B cell (primary cell): ENCODE data around the gene NHP2. TPM values are rescaled to one million over a fixed set of nuclear protein-coding genes. Genes with fewer than 3 reads are reported as not detected.

Source experiments
- ATAC-seq: fragments of 200-7000 bp; cut with Tn5 transposase; one replicate; pipeline ENCODE4 v1.10.0; 2021; ENCODE audit warnings: low read depth, mild to moderate bottlenecking, moderate number of reproducible peaks, moderate library complexity
- CTCF ChIA-PET: fragments of 350-600 bp; sonication (Branson Sonifier 250); formaldehyde crosslinking; loops from one replicate; lab custom pipeline; 2021; ENCODE audit warnings: antibody characterized with exemption, inconsistent platforms; lab: Charles Lee
- POLR2A ChIA-PET: fragments of 350-600 bp; sonication (Branson Sonifier 250); formaldehyde crosslinking; loops from one replicate; lab custom pipeline; 2021; ENCODE audit warnings: antibody characterized with exemption; lab: Charles Lee
- DNase-seq: peaks from one replicate; pipeline ENCODE4 v3.0.0; 2013
- H2AFZ ChIP-seq: 2 replicates; pipeline ENCODE4 v1.6.1; 2012; ENCODE audit warnings: mild to moderate bottlenecking, low read depth, low read length; ENCODE audit not compliant: insufficient read depth, poor library complexity, severe bottlenecking
- H3K27ac ChIP-seq, 2 donors: 1 replicate in 1 of 2; 2 replicates in 1 of 2; pipeline ENCODE4 v1.5.1; 2012 to 2013; ENCODE audit warnings: low read length in 2 of 2, mild to moderate bottlenecking in 2 of 2, moderate library complexity in 1 of 2
- H3K27me3 ChIP-seq, 4 experiments: fragments of 200-600 bp in 1 of 4; sonication (generic) in 1 of 4; replicated peaks in 1 of 4; 1 replicate in 2 of 4; 2 replicates in 2 of 4; pipeline versions ENCODE4 v1.6.1 to v1.7.0; 2013 to 2016; ENCODE audit warnings: low read length in 3 of 4, mild to moderate bottlenecking in 2 of 4, mixed read lengths in 1 of 4, moderate library complexity in 1 of 4; ENCODE audit not compliant: insufficient read depth in 4 of 4, control insufficient read depth in 3 of 4; ENCODE audit errors: control extremely low read depth in 1 of 4
- H3K36me3 ChIP-seq, 2 experiments: replicated peaks in 1 of 2; 1 replicate in 1 of 2; 2 replicates in 1 of 2; pipeline versions ENCODE4 v1.6.1 to v1.7.1; 2013; ENCODE audit warnings: low read length in 1 of 2; ENCODE audit not compliant: insufficient read depth in 2 of 2, control insufficient read depth in 1 of 2; ENCODE audit errors: control extremely low read depth in 1 of 2, extremely low read depth in 1 of 2
- H3K4me1 ChIP-seq, 2 donors: fragments of 200-600 bp in 1 of 2; sonication (generic) in 1 of 2; 1 replicate in 1 of 2; 2 replicates in 1 of 2; pipeline versions ENCODE4 v1.5.1 to v1.6.1; 2013 to 2017; ENCODE audit warnings: low read length in 2 of 2; ENCODE audit not compliant: control insufficient read depth in 2 of 2, insufficient read depth in 2 of 2
- H3K4me2 ChIP-seq: replicated peaks from 2 replicates; pipeline ENCODE3; 2012; ENCODE audit warnings: mild to moderate bottlenecking, low read depth, low read length; ENCODE audit not compliant: poor library complexity, severe bottlenecking
- H3K4me3 ChIP-seq, 5 experiments: fragments of 200-600 bp in 1 of 5; sonication (generic) in 1 of 5; 1 replicate in 3 of 5; 2 replicates in 2 of 5; pipeline versions ENCODE4 v1.5.1 to v1.7.0; 2011 to 2016; ENCODE audit warnings: low read length in 4 of 5, mild to moderate bottlenecking in 4 of 5, low read depth in 2 of 5, control low read depth in 1 of 5, moderate library complexity in 1 of 5; ENCODE audit not compliant: insufficient read depth in 1 of 5; ENCODE audit errors: control extremely low read depth in 1 of 5, extremely low read depth in 1 of 5
- H3K79me2 ChIP-seq: fragments of 200-600 bp; sonication (generic); one replicate; pipeline ENCODE4 v1.6.0; 2016; ENCODE audit warnings: low read length; ENCODE audit not compliant: control insufficient read depth, insufficient read depth
- H3K9ac ChIP-seq: fragments of 200-600 bp; sonication (generic); 2 replicates; pipeline ENCODE4 v1.6.1; 2017; ENCODE audit warnings: mild to moderate bottlenecking, low read length, moderate library complexity
- H3K9me3 ChIP-seq, 3 donors: one replicate each; pipeline versions ENCODE4 v1.6.1 to v1.7.1; 2013; ENCODE audit warnings: low read length in 2 of 3; ENCODE audit not compliant: control insufficient read depth in 2 of 3, insufficient read depth in 1 of 3; ENCODE audit errors: control extremely low read depth in 1 of 3
- H4K20me1 ChIP-seq: 2 replicates; pipeline ENCODE4 v1.6.0; 2012; ENCODE audit warnings: mild to moderate bottlenecking, low read length; ENCODE audit not compliant: insufficient read depth, control insufficient read depth, poor library complexity, severe bottlenecking
- H3K27ac Mint-ChIP-seq: one replicate; pipeline ENCODE4 v1.8.0; 2021; ENCODE audit warnings: mixed read lengths
- H3K27me3 Mint-ChIP-seq: one replicate; pipeline ENCODE4 v1.8.0; 2021; ENCODE audit warnings: mixed read lengths
- H3K4me1 Mint-ChIP-seq: one replicate; pipeline ENCODE4 v1.8.0; 2021; ENCODE audit warnings: mixed read lengths
- H3K4me3 Mint-ChIP-seq: one replicate; pipeline ENCODE4 v1.8.0; 2021; ENCODE audit warnings: mixed read lengths
- H3K9me3 Mint-ChIP-seq: one replicate; pipeline ENCODE4 v1.8.0; 2022; ENCODE audit warnings: mixed read lengths; ENCODE audit not compliant: insufficient read depth
- EZH2 ChIP-seq: IDR thresholded peaks from 2 replicates; pipeline ENCODE4 v1.6.1; 2012; ENCODE audit warnings: borderline replicate concordance, low read depth, mild to moderate bottlenecking, moderate library complexity, low read length; ENCODE audit not compliant: insufficient read depth, poor library complexity, severe bottlenecking
- WGBS: methylation state at CpG from one replicate; pipeline ENCODE4 v1.1.5; 2013; ENCODE audit warnings: missing lambda C conversion rate; ENCODE audit not compliant: insufficient coverage; 5-methylcytosine and 5-hydroxymethylcytosine counted together
- intact Hi-C: fragments of 100-400 bp; cut with micrococcal nuclease; formaldehyde crosslinking; loops from one replicate; pipeline ENCODE4 v1.10.0; 2022
- polyA plus RNA-seq: library from polyadenylated mRNA; depleted of rRNA; stranded (reverse); fragments of >200 nt; gene quantifications from 2 replicates; pipeline ENCODE4 v1.2.3, GENCODE V29; 2012
- total RNA-seq, 2 donors: library from RNA; stranded (reverse); fragments of 120-200 nt in 1 of 2; gene quantifications; 1 replicate in 1 of 2; 2 replicates in 1 of 2; pipeline versions ENCODE4 v1.2.3 to v1.2.4, GENCODE V29; 2013 to 2022
- TF ChIP-seq, protein P1 (sequence below): fragments of 200-600 bp; IDR thresholded peaks from one replicate; pipeline ENCODE4 v1.8.0; 2022; ENCODE audit warnings: antibody characterized with exemption, mild to moderate bottlenecking

Gene NHP2
- total and polyA plus RNA-seq, 2 donors (not counting 1 experiment from before 2014, with no cell fraction given), result 66.0 to 99.8 TPM

GRCh38 chr5:178120607-178121357 lies 32.9 kb downstream of the NHP2 start:
- Histone ChIP-seq H3K27ac (peak overlapping the region in 1 of 2 donors; percentile 26), H3K4me3 (peak overlapping the region in 4 of 5 experiments; percentile 18 to 34 (median 32)), H3K9me3 (no peaks in the 10 kb centered on the region), H4K20me1 (peaks cover 84% of the 10 kb centered on the region), H3K36me3 (peaks cover 0 to 42% of the 10 kb centered on the region in 2 experiments), H3K4me1 (peaks cover 66 to 69% of the 10 kb centered on the region in 2 donors), H2AFZ (peak overlapping the region; percentile 32), H3K79me2 (peaks cover 63% of the 10 kb centered on the region), H3K9ac (peak overlapping the region; percentile 13), H3K4me2 (peak overlapping the region; percentile 95), H3K27me3 (no peaks in the 10 kb centered on the region)
- CTCF ChIA-PET, result interaction anchor here (0.5 to 8.6 kb wide), 19 partner anchors 10 to 766 kb away, joined by 3 to 92 read pairs (median 7); partner anchors contain the start of genes NHP2 and RMND5B
- H3K9me3 Mint-ChIP-seq, result no peaks in the 10 kb centered on the region
- peak overlapping the region; percentile 88 for H3K27ac Mint-ChIP-seq
- intact Hi-C loops, result loop anchor here (1.0 kb wide), 1 partner anchor 10 kb away; no protein-coding TSS in a partner anchor
- H3K4me3 Mint-ChIP-seq, result peak overlapping the region; percentile 82
- POLR2A ChIA-PET, result interaction anchor here (1.0 to 1.7 kb wide), 5 partner anchors 10 to 611 kb away, joined by 3 to 7 read pairs (median 4); partner anchors contain the start of gene NHP2
- TF ChIP-seq, protein P1, sequence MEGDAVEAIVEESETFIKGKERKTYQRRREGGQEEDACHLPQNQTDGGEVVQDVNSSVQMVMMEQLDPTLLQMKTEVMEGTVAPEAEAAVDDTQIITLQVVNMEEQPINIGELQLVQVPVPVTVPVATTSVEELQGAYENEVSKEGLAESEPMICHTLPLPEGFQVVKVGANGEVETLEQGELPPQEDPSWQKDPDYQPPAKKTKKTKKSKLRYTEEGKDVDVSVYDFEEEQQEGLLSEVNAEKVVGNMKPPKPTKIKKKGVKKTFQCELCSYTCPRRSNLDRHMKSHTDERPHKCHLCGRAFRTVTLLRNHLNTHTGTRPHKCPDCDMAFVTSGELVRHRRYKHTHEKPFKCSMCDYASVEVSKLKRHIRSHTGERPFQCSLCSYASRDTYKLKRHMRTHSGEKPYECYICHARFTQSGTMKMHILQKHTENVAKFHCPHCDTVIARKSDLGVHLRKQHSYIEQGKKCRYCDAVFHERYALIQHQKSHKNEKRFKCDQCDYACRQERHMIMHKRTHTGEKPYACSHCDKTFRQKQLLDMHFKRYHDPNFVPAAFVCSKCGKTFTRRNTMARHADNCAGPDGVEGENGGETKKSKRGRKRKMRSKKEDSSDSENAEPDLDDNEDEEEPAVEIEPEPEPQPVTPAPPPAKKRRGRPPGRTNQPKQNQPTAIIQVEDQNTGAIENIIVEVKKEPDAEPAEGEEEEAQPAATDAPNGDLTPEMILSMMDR, result peak; percentile 80
- TF ChIP-seq EZH2, result no peak
- no peaks in the 10 kb centered on the region for H3K27me3 Mint-ChIP-seq
- DNase-seq (peak; percentile 88), ATAC-seq (peak; percentile 50)
- H3K4me1 Mint-ChIP-seq, result peaks cover 69% of the 10 kb centered on the region
- 22% methylated on average over 28 of the region's 29 CpGs for WGBS
